HG03025 (cell line): ENCODE results near the gene NFIA.

Experiments used
- ATAC-seq: cut with Tn5 transposase; IDR thresholded peaks from one replicate; pipeline ENCODE4 v1.9.1; 2021; ENCODE audit warnings: mild to moderate bottlenecking, moderate library complexity; ENCODE audit not compliant: unreplicated experiment, low FRiP score

NFIA gene

DNA sequence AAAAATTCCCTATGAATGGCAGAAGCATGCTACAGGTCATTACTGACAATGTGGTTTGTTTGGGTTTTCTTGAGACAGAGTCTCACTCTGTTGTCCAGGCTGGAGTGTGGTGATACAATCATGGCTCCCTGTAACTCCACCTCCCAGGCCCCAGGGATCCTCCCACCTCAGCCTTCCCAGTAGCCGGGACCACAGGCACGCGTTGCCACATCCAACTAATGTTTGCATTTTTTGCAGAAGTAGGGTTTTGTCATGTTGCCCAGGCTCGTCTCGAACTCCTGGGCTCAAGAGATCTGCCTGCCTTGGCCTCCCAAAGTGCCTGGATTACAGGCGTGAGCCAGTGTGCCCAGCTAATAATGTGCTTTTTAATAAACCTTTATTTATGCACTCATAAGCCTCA, 259.1 kb downstream of the NFIA start:
- ATAC-seq: no peak

DNA sequence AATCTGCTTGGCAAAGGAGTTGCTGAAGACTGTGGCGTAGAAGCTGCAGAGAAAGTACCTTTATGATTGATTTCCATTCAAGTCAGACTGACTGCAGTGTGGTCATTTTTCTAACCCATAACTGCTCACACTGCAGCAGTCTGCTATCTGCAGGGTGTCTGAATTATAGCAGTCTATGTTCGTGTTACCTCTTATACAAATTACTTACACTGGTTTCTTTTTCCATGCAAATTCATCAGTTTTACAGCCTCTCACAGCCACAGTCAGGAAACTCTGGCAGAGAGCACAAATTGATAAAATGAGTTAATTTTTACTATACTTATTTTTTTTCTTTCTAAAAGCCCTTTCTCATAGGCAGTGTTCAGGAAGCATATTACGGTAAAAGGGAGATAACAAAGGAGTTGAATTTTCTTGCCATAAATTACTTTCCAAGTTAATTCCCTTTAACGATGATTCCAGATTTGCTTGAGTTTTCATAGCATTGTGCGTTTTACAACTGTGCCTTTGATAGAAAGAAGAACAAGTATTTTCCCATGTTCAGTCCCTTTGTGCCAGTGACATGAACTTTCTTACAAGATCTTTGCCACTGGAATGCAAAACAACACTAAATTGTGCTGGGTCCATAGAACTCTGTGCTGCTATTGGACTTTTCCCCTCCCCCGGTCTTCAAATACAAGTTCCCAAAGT, 261.5 kb downstream of the NFIA start:
- no peak for ATAC-seq

DNA sequence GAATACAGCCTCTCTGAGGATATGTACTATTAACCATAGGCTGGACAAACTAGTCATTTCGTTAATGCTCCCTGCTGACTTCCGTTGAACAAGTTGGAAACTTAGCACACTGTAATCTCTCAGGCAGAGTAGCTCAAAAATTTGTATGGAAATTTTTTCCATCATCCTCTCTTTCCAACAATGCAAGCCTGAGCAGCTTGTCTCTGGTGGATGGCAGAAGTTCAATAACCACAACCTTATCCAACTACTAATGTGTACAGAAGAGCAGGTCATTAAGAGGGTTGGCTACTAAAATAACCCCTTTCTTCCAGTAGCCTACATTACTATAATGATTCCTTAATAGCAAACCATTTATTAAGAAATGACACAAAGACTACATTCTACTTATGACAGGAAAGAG, 262.3 kb downstream of the NFIA start:
- no peak for ATAC-seq

DNA sequence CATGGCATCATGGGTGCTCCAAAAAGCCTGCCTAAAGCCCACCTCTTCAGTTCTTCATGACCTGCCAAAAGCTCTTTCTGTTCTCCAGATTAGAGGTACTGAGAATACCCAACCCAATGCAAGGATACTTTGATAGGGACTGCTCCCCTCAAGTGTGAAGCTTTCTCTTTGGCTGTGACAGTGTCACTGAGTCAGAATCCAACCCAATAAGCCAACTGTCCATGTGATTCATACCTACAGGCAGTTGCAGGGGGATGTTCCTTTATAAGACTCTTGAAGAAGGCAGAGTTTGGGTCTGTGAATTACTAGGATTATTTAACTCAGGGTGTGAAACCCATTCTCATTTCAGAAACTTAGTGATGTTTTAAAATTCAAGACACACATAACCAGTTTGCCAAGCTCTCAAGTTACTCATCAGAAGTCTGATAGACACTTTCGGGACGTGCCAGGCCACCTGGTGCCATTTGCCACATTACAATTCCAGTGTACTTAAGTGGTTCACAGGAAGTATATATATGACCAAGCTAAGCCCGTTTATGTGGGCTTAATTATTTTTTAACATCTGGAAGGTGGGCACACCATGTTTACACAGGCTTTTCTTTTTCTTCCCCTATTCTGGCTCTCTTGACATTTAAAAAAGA, 265.8 kb downstream of the NFIA start:
- no peak for ATAC-seq

DNA sequence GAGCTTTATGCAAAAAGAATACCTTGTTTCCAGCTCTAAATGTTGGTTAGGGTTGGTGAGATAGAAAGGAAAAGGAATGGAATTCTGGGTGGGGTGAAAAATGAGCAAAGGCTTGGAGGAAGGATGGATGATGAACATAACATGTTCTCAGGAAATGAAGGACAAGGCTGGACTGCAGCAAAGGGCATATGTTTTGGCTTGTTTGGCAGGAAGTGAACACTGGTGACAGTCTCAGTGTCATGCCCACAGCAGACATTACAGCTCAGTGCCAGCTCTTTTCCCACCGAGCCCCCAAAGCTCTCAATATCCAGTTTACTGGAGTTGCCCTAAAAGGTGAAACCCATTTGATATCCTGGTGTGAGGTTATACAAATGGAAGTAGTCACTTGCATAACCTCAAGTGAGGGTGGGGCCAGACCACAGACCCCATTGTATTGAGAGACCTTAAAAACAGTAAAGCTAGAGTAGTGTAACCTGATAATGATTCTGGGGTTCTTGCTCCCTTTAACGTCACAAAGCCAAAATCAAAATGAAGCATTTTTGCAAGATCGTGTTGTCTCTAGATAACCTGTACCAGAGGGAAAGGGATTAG, 270.6 kb downstream of the NFIA start:
- no peak for ATAC-seq

DNA sequence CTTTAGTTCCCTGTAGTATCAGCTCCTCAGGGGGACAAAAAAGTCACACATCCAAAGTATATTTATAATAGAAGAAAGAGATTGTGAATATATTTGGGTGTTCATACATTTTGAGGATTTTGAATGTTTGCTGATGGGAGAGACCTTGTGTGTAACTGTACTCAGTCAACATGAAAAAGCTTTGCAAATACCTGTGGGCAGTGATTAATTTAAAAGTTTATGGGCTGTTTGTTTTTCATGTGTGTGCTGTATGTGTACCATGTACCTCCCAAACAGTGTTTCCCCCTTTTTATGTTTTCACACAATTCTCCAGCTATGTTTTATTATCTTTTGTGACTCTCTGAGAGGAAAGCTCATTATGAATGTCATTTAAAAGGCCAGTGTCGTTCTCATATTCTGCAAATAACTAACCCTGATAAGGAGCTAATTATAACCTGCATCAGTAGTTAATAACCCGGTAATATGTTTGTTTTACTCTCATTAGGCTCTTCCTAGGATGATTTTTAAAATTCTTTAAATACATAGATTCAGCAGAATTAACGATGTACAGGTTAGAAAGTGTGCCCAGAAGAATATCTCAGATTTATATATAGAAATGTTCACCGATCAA, 271.5 kb downstream of the NFIA start:
- ATAC-seq: no peak

DNA sequence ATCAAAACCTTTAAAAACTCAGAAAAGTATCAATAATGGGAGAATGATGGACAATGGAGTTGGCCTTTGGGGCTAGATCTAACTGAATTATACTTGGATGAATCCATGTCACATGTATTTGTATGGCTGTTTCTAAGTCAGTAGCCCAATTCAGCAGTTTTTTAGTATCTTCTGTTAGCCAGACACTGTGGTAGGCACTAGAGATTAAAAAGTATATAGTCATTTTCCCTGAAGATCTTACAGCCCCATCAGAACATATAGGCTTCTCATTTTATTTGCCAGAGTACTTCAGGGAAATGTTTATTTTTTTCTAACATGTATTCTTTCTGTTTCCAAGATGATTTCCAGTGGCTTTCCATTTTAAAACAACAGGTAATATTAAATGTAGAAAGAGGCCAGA, 273.7 kb downstream of the NFIA start:
- ATAC-seq: no peak

DNA sequence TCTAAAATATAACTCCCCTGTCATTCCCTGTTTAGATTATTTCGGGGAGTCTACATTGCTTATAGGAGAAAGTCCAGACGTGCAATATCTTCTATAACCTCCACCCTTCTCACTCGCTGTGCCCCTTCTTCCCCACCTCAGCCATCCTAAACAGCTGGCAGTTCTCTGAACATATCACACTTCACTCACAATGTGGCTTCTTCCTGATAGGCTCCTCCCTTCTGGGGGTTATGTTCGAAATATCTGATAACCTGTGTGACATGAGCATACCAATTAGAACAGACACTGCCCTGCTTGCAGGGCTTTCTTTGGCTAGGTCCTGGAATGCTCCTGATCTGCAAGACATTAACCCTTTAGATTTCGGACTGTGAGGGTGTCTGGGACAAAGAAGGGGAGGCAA, 274.6 kb downstream of the NFIA start:
- ATAC-seq: no peak

DNA sequence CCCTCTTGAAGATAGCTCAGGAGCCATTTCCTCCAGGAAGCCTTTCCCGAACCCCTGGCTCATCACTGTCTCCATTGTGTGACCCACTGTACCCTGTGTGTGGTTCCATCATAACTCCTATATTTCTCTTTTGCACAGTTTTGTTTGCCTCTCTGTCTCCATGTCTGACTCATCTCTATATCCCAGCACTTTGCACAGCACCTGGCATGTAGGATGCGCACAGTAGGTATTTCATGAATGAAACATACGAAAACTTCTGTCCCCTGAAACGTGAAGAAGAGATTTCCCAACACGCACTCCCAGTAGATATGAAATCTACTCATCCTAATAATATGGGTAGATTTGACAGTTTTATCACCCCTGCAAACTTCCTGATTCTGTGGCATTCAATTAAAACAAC, 275.2 kb downstream of the NFIA start:
- no peak for ATAC-seq

DNA sequence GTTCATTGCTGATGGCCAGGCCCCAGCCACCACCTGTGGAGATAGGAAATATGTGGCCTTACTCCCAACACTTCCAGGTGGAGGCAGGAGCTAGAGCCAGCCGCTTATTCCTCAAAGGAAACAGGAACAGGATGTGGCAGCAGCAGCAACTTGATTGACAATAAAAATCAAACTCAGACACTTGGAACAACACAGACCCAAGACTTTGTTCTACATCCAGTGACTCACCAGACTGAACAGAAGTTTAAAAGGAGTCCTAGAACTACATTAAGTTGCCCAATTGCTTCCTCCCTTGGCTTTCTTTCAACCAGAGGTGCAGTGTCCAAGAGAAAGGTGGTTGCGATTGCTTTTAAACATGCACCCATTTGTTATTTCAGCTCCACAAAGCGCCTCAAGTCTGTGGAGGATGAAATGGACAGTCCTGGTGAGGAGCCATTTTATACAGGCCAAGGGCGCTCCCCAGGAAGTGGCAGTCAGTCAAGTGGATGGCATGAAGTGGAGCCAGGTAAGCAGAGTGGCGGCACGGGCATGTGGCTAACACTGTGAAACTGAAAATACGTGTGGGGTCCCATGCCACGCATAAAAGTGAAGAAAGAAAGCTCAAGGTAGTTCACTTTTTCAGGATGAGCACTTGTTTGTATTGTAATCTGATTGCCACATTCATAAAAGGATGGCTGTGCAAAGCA, 276.6 kb downstream of the NFIA start:
- no peak for ATAC-seq

DNA sequence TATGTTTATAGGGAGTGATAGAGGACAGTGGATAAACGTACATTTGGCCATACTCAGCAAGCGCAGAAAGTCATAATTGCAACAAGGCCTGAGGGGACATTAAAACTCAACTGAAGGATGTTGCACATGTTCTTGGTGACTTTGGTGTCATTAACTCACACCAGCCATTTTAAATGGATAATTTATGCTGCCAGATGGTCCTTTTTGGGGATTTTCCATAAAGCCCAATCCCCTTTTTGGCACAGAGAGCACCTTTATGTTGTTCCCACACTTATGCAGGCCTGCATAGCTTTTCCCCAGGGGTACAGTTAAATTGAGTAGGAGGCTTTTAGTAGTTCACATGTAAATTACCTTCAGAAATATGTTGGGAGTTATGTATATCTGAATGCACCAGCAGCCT, 279.6 kb downstream of the NFIA start:
- ATAC-seq: no peak

DNA sequence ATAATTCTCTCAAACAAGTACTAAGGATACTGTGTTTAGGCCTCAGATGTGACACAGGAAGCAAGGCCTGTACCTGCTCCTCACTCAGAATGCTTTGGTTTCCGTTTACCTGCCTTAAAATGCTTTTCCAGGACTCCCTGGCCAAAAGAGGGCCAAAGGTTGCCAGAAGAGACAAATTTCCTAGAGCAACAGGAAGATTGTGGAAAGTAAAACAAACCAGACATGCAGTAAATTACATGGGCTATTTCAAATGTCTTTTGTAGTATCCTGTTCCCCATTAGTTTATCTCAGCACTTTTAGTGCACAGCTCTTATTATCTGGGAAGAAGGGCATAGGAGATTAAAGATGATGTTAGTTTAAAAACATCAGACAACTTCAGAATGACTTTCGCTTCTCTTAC, 280.0 kb downstream of the NFIA start:
- ATAC-seq: no peak

DNA sequence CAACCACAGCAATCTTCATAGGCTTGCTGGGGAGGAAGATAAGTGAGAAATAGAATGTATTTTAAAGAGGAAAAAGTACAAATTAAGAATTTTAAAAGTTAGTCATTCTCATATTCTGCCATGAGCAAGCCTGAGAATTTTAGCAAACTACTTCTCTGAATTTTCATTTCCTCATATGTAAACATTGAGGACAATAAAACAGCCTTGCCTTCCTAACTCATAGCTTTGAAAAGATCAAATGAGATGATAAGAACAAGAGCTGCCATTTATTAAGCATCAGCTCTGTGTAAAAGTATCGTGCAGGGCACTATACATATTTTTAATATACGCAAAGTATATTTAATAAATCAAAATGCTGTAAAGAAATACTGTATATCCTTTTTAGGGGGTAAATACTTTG, 286.0 kb downstream of the NFIA start:
- no peak for ATAC-seq

DNA sequence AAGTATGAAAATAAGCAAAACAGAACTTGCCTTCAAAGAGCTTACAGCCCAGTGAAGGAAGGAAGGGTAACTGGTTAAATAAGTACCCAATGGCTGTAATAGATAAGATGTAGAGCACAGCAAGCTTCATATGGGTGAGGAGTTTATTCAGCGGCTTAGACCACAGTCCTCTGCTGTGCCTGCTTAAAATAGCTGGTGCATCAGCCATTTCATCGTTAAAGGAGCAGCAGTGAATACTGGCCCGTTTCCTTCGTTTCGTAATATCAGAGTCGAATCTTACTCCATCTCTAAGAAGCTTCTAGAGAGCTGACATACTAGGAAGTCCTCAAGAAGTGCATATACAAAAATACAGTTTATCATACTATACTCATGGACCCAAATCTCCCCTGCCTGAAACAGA, 286.5 kb downstream of the NFIA start:
- no peak for ATAC-seq

DNA sequence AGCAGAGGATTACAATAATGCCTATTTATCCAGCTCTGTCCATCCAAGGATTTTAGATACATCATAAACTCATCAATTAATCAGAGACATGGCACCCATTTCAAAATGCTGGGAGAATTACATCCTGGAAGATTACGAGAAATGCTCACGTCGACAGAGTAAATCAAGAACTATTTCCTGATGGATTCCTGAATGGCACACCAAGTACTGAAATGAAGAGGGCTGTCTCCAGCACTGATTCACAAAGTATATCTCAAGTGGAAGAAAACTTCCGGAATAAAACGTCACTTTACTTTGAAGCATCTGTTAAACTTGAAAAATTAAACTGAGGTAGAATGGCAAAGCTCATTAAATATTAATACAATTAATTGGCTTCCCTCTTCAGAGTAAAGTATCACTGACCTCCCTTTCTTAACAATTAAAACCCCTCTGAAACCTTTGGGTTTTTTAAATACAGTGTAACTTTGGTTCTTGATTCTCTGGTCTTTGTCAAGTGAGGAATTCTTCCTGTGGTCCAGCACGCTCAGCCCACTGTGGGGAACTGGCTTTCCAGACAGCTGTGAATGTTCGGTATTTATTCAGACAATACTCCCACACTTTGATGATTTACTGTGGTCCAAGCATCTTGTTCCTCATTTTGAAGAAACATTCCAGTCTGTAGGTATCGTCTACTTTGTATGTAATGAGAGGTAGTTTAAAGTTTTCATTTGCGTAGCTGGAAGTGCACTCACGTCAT, 288.0 kb downstream of the NFIA start:
- ATAC-seq: no peak

DNA sequence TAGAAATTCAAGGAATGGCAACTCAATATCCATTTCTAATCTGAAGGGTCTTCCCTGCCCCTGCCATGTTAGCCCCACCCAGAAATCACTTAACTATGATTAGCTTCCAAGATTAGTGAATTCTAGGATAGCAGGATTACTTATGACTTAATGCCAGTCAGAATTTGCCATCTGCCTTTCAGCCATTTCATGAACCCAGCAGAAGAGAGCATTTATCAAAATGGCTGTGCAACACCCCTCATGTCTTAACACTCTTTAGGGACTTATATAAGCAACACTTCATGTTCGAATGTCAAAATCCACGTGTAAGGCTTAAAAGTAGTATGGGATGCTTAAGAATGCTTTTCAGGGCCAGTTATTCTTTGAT, 288.5 kb downstream of the NFIA start:
- no peak for ATAC-seq

DNA sequence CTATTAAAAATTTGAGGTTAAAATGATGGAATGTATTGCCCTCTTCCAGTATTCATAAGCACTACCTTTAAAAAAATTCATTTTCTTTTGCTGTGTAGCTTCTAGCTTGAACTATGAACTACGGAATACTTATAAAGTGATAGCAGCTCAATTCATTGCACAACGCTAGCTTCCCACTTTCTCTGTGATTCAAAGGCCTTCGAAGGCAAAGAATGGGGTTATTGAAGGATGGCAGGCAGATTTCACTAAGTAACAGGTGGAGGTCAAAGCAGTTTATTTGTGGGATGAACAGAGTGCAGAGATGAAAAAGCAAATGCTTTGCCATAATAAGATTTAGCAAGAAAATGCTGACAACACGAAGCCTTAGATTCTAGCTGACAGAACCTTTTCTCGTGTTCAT, 290.6 kb downstream of the NFIA start:
- no peak for ATAC-seq

DNA sequence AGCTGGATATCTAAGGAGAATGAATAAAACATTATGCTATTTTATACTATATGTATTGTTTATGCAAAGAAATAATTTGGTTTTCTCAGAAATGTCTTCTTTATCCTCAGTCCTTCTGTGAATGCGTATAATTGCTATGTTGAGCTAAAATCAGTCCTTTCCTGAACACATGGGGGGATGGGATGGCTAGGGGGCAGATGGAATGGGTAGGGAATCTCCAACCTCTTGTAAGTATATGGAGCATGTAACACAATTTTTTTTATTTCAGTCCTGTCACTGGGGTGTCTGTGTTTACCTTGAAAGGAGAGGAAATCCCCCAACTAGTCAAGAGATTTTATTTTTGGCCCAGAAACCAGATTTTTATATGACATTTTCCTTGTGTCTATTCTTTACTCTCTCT, 291.8 kb downstream of the NFIA start:
- ATAC-seq: no peak

DNA sequence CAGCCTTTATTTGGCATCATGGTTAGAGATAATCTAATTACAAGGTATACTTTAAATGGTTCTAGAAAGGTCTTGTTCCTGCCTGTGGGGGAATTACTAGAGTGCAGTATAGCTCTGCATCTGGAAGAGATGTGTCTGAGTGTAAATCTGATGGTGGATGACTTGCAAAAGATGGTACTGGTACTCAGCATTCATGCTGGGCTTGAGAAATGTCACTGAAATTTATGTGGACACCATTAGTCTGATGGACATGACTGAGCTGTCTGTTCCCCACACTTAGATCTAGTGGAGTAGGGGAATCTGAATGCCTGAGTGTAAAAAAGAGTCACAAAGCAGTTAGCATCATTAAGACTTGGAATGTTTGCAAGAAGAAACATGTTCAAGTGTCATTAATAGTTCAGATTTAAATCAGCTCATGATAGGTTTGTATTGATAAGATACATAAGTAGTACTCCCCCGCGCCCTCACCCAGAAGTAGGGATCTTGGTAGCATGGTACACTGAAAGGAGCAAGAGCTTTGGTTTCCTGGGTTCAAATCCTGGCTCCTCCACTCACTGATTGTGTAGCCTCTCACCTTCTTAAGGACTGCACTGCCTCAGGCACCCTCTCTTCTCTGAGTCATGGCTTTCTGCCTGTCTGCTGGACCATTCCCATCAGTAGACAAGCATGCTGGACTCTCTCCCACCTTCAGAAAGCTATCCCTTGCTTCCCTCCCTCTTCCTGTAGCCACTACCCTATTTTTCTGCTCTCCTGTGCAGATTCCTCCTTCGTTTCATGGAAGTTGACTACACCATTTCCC, 292.9 kb downstream of the NFIA start:
- ATAC-seq: no peak

DNA sequence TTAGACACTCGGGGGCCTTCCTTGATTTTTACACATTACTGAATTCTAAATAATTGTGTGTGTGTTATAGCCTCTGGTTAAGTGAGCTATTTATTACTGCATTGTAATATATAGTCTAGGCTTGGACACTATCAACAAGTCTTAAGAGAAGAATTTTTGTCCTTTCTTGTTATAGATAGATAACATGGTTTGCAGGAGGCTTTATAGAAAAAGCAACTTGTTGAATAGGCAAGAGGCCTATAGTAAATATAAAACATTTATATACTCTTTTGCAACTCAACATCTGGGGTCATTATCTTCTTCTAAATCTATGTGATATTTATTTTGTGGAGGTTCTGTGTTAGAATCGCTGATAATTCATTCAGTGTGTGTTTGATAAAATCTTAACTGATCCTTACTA, 293.8 kb downstream of the NFIA start:
- no peak for ATAC-seq
